HPDE6-E6E7 (cell line): ENCODE measurements around the gene FAM78A.

Source experiments
- DNase-seq: peaks from one replicate; pipeline ENCODE4 v3.0.0; 2011; ENCODE audit warnings: missing footprints; ENCODE audit errors: extremely low spot score

The FAM78A gene

GRCh38 chr9:131302244-131303075 lies 26.1 kb upstream of the FAM78A start:
- DNase-seq: no peak

- no peak for DNase-seq
These were observed 24.1 kb upstream of the FAM78A start for GRCh38 chr9:131300444-131300843.

DNA sequence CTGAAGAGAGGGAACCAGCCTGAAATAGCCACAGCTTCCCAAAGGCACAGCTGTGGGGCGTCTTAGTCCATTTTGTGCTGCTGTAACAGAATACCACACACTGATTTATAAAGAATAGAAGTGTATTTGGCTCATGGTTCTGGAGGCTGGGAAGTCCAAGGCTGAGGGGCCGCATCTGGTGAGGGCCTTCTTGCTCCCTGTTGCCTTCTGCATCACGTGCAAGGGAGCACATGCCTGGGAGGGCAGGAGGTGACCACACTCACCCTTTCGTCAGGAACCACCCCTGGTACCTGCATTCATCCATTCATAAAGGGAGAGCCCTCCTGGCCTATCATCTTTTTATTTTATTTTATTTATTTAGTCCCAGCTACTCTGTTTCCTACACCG lies 23.6 kb upstream of the FAM78A start:
- no peak for DNase-seq

GRCh38 chr9:131299346-131299960 lies 23.1 kb upstream of the FAM78A start:
- DNase-seq: no peak

- no peak for DNase-seq
These were observed 22.5 kb upstream of the FAM78A start for GRCh38 chr9:131298816-131299215.

GRCh38 chr9:131298341-131298740 lies 22.0 kb upstream of the FAM78A start:
- DNase-seq: no peak

- no peak for DNase-seq
These were observed 21.6 kb upstream of the FAM78A start for GRCh38 chr9:131297903-131298302.

GRCh38 chr9:131296906-131297500 lies 20.7 kb upstream of the FAM78A start:
- DNase-seq: no peak

- no peak for DNase-seq
These were observed 20.1 kb upstream of the FAM78A start for GRCh38 chr9:131296460-131296859.

- no peak for DNase-seq
These were observed 16.6 kb upstream of the FAM78A start for GRCh38 chr9:131292937-131293336.

- DNase-seq: no peak
These were observed 15.5 kb upstream of the FAM78A start for GRCh38 chr9:131291795-131292315.

GRCh38 chr9:131290767-131291370 lies 14.6 kb upstream of the FAM78A start:
- no peak for DNase-seq

DNA sequence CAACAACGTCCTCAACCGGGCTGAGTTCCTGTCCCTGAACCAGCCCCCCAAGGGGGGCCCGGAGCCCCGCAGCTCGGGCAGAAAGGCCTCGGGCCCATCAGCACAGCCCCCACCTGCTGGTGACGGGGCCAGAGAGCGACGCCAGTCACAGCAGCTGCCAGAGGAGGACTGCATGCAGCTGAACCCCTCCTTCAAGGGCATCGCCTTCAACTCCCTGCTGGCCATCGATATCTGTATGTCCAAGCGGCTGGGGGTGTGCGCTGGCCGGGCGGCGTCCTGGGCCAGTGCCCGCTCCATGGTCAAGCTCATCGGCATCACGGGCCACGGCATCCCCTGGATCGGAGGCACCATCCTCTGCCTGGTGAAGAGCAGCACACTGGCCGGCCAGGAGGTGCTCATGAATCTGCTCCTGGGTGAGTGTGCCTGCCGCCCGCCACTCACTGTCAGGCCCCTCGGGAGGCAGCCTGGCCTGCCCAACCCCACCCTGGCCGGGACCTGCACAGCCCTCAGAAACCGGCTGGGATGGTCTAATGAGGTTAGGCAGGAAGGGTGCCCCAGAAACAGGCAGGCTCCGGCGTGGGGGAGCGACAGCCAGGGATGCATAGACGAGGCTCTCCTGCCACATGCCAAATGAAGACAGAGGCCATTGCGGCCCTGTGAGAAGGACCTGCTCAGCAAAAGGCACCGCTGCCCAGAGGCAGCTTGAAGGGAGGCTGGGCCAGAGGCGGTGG lies 13.9 kb upstream of the FAM78A start:
- DNase-seq: no peak

- DNase-seq: no peak
These were observed 13.2 kb upstream of the FAM78A start, which contains the start of gene PLPP7 for GRCh38 chr9:131289301-131290035. Gene PLPP7, plus strand, starts transcription at chr9:131289723. Its CDS starts 275 bp downstream, at chr9:131289998.

GRCh38 chr9:131288217-131288616 lies 11.9 kb upstream of the FAM78A start:
- DNase-seq: no peak

GRCh38 chr9:131287359-131287758 lies 11.0 kb upstream of the FAM78A start:
- no peak for DNase-seq

DNA sequence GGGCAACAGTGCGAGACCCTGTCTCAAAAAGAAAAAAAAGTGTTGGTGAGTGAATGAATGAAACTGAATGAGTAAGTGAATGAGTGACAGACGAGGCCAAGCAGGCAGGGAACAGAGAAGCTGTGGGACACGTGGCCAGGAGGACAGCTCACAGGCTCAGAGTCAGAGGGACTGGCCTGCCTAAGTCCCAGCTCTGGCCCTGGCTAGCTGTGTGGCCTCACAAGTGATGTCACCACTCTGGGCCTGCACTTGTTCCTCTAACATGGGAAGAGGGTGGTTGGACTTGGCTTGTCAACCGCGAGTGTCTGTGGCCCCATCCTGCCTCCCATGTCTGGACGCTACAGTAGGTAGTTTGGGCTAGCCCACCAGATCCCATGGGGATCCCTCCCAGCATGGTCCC lies 8.5 kb upstream of the FAM78A start:
- no peak for DNase-seq

- no peak for DNase-seq
These were observed 6.5 kb upstream of the FAM78A start for GRCh38 chr9:131282688-131283422.

- DNase-seq: no peak
These were observed 5.9 kb upstream of the FAM78A start for GRCh38 chr9:131282175-131282574.
